Spinal cord (tissue), 10 donors: ENCODE results near the gene ZNF692. TPM values are rescaled to one million over a fixed set of nuclear protein-coding genes. Genes with fewer than 3 reads are reported as not detected.
A peak's percentile ranks its signal among the peaks of the same experiment; 100 is the strongest.

Experiments used
- DNase-seq, 6 donors: peaks; one replicate each; pipeline versions ENCODE4 v3.0.0 to v3.0.0-alpha.2; 2013 to 2015; ENCODE audit warnings: low spot score in 6 of 6, low read depth in 4 of 6
- H3K27ac ChIP-seq: one replicate; pipeline ENCODE4 v1.5.1; 2013; ENCODE audit warnings: low read depth, low read length, control low read depth
- H3K27me3 ChIP-seq: one replicate; pipeline ENCODE4 v1.6.1; 2013; ENCODE audit warnings: low read length; ENCODE audit not compliant: control insufficient read depth, insufficient read depth
- H3K36me3 ChIP-seq: one replicate; pipeline ENCODE4 v1.6.1; 2013; ENCODE audit warnings: low read length; ENCODE audit not compliant: control insufficient read depth, insufficient read depth
- H3K4me1 ChIP-seq: one replicate; pipeline ENCODE4 v1.6.1; 2013; ENCODE audit warnings: low read length; ENCODE audit not compliant: control insufficient read depth, insufficient read depth
- H3K4me3 ChIP-seq: one replicate; pipeline ENCODE4 v1.5.1; 2013; ENCODE audit warnings: low read depth, low read length, control low read depth
- H3K9me3 ChIP-seq: one replicate; pipeline ENCODE4 v1.6.1; 2013; ENCODE audit warnings: low read length; ENCODE audit not compliant: control insufficient read depth, insufficient read depth
- WGBS: methylation state at CpG from one replicate; pipeline ENCODE4 v1.1.5; 2013; ENCODE audit warnings: missing lambda C conversion rate; ENCODE audit not compliant: insufficient coverage; 5-methylcytosine and 5-hydroxymethylcytosine counted together
- polyA plus RNA-seq, 2 donors: library from polyadenylated mRNA; unstranded; fragments of 120-200 nt; gene quantifications; one replicate each; pipeline ENCODE4 v1.2.1, GENCODE V29; 2013; ENCODE audit not compliant: insufficient read length in 2 of 2
- total RNA-seq, 2 donors: library from RNA; depleted of rRNA in 1 of 2; stranded (reverse); fragments of 120-200 nt in 1 of 2; fragments of >200 nt in 1 of 2; gene quantifications; one replicate each; pipeline versions ENCODE4 v1.2.3 to v1.2.4, GENCODE V29; 2013 to 2014
- donor health status: healthy.

The ZNF692 gene
- total and polyA plus RNA-seq, 4 donors = 13.6 to 89.3 (median 51.1) TPM

DNA sequence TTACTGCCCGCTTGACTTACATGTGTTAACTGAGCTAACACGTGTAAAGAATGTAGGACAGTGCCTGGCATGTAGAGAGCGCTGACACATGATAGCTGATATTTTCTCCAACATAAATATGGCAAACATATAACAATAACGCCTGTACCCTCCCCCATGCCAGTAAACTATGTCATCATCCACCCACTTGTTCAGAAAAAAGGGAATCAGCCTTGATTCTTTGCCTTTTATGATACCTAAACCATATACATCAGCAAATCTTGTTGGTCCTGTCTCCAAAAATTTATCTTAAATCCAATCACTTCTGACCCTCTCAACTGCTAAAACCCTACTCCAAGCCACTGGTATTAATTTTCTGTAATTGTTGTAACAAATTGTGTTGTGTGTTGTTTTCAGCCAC is 1.1 kb upstream of the ZNF692 start:
- Histone ChIP-seq H3K27me3 (no peaks in the 10 kb centered on the region), H3K4me1 (peaks cover 46% of the 10 kb centered on the region), H3K36me3 (peaks cover 19% of the 10 kb centered on the region), H3K4me3 (no peak overlapping the region), H3K27ac (no peak overlapping the region), H3K9me3 (no peaks in the 10 kb centered on the region)
- no peak for DNase-seq
- WGBS = 96% methylated on average over 2 of the region's 4 CpGs

DNA sequence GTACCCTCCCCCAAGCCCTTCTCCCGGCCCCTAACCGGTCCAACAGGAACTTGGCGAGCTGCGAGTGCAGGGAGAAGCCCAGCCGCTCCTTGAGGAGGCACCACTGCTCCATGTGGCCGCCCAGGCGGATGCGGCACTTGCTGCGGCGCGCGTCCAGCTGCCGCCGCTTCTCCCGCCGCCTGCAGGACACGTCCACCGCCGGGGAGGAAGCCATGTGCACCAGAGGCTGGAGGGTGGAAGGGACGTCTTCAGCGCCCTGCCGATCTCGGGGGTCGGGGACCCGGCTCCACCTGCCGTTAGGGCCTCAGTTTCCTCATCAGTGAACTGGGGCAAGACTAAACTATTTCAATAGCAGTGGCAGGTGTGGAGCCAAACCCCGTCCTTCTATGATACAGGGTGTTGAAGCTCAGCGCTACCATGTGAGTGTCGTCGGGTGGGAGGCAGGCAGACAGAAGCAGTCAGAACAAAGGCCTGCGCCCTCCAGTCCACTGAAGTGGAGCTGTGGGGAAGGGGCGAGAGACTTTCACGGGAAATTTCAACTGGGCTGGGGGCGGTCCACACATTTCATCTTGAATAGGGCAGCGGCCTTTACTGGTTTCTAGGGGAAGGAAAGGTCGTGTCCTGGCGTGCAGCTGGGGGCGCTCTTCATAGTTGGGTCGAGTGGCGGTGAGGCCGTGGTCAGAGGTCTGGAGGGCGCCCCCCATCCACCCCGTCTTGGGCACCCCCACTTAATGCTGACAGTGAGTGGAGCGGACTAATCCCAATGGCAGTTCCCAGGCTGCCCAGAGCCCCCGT is 592 bp downstream of the ZNF692 start:
- H3K27me3 ChIP-seq = no peaks in the 10 kb centered on the region
- peak in 3 of 6 donors; percentile 22 to 73 (median 69) for DNase-seq
- no peaks in the 10 kb centered on the region for H3K9me3 ChIP-seq
- peaks cover 35% of the 10 kb centered on the region for H3K36me3 ChIP-seq
- peak overlapping the region; percentile 36 for H3K27ac ChIP-seq
- H3K4me1 ChIP-seq = peaks cover 40% of the 10 kb centered on the region
- WGBS = under 1% methylated on average over 38 of the region's 45 CpGs
- H3K4me3 ChIP-seq = peak overlapping the region; percentile 86

DNA sequence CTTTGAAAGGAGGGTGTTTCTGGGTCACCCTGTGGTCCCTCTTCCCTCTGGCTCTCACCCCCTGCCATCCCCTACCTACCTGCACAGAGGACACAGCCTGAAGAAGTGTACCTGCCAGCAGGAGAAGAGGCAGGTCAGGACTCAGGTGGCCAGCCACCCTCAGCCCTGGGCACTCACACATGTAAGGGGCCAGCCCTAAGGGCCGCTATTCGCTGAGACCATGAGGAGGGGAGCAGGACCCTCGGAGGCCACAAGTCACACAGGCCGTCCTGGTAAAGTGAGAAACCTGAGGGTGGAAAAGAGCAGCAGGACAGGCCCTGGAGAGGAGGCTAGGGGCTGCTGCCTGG is 1.2 kb downstream of the ZNF692 start:
- H3K9me3 ChIP-seq = no peaks in the 10 kb centered on the region
- peak overlapping the region; percentile 86 for H3K4me3 ChIP-seq
- no peaks in the 10 kb centered on the region for H3K27me3 ChIP-seq
- H3K36me3 ChIP-seq = peaks cover 36% of the 10 kb centered on the region
- WGBS = 9% methylated on average over 4 of the region's 4 CpGs
- peaks cover 35% of the 10 kb centered on the region for H3K4me1 ChIP-seq
- DNase-seq = no peak
- no peak overlapping the region for H3K27ac ChIP-seq

DNA sequence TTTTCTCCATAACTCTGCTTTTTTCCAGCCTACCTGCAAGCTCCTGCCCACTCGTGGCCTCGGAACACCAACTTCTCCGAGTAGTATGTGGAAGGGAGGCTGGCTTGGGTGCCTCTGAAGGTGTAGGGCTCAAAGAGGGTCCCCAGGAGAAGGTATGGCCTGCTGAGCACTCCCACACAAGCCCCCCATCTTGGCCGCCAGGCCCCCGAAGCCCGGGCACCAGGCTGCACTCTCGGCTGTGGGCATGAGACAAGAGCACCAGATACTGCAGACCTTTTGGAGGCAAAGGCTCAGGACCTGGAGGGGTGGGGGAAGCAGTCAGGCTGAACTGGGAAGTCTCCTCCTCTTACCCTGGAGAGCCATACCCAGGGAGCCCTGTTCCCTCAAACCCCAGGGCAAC is 1.7 kb downstream of the ZNF692 start:
- no peak for DNase-seq
- Histone ChIP-seq H3K36me3 (peaks cover 36% of the 10 kb centered on the region), H3K4me1 (peaks cover 32% of the 10 kb centered on the region), H3K27ac (no peak overlapping the region), H3K9me3 (no peaks in the 10 kb centered on the region), H3K4me3 (no peak overlapping the region), H3K27me3 (no peaks in the 10 kb centered on the region)
- 70% methylated on average over 3 of the region's 7 CpGs for WGBS

DNA sequence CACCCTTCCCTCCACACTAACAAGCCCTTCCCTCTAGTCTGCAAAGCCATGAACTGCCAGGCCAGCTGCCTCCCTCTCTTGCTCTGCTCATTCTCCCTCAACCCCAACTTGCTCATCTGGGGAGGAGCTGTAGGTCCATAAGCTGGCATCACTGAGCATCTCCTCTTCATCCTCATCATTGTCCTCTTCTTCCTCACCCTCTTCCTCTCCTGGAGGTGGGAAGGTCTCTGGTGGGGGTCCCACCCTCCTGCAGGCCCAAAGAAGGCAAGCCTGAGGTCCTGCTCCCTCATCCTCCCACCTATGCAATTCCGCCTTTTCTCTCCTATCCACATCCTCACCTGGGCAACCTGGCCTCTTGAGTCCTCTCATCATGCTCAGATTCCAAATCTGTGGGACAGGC is 2.7 kb downstream of the ZNF692 start:
- WGBS = 100% methylated on average over 1 of the region's 1 CpG
- no peak for DNase-seq
- no peaks in the 10 kb centered on the region for H3K9me3 ChIP-seq
- H3K27ac ChIP-seq = no peak overlapping the region
- H3K27me3 ChIP-seq = no peaks in the 10 kb centered on the region
- H3K4me3 ChIP-seq = no peak overlapping the region
- H3K4me1 ChIP-seq = peaks cover 32% of the 10 kb centered on the region
- H3K36me3 ChIP-seq = peaks cover 41% of the 10 kb centered on the region

DNA sequence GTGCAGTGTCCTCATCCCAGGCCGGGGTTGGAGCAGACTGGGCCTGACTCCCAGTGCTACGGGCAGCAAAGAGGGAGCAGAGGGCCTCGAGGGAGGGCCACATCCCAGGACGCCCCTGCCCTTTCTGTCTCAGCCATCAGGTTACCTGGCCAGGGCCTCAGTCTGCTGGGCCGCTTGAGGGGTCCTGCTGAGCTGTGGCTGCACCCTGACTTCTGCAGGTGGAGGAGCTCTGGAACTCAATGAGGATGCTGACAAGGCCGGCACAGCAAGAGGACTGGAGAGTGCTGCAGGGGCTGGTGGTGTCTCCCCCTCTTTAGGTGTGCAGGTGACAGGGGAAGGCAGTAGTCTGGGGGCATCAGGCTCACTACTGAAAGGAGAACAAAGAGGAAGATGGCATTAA is 3.3 kb downstream of the ZNF692 start:
- Histone ChIP-seq H3K27ac (no peak overlapping the region), H3K4me3 (no peak overlapping the region), H3K9me3 (no peaks in the 10 kb centered on the region), H3K36me3 (peaks cover 47% of the 10 kb centered on the region), H3K4me1 (peaks cover 32% of the 10 kb centered on the region), H3K27me3 (no peaks in the 10 kb centered on the region)
- DNase-seq = no peak
- 91% methylated on average over 6 of the region's 6 CpGs for WGBS

DNA sequence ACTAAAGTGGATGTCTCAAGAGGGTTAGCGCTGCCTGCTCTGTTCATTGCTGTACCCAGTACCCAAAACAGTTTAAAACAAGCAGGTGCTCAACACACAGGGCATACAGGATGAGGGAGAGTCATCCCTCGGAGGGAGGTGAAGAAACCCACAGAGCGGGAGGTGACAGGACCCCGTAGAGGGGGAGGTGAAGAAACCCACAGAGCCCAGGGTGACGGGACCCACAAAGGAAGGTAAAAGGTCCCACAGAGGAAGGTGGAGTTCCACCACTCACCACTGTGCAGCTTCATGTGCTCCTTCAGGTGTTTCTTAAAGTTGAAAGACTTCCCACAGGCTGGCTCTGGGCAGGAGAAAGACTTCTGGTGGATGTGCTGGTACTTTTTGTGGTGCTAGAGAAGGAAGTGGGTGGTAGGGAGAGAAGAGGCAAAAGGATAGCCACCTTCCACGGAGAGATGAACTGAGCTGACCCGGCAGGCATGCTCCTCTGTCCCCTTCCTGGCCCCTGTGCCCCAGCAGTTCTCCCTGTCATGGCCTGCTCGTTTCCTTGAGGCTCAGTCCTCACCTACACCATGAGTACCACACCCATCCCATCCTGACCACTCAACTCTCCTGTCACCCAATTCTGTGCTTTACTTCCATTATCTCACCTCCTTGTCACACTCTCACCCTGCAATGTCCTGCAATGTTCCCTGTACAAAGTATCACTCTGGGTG is 5.1 kb downstream of the ZNF692 start:
- 94% methylated on average over 6 of the region's 8 CpGs for WGBS
- no peaks in the 10 kb centered on the region for H3K9me3 ChIP-seq
- no peak overlapping the region for H3K27ac ChIP-seq
- H3K36me3 ChIP-seq = peaks cover 64% of the 10 kb centered on the region
- peaks cover 26% of the 10 kb centered on the region for H3K4me1 ChIP-seq
- DNase-seq = no peak
- no peaks in the 10 kb centered on the region for H3K27me3 ChIP-seq
- H3K4me3 ChIP-seq = no peak overlapping the region

DNA sequence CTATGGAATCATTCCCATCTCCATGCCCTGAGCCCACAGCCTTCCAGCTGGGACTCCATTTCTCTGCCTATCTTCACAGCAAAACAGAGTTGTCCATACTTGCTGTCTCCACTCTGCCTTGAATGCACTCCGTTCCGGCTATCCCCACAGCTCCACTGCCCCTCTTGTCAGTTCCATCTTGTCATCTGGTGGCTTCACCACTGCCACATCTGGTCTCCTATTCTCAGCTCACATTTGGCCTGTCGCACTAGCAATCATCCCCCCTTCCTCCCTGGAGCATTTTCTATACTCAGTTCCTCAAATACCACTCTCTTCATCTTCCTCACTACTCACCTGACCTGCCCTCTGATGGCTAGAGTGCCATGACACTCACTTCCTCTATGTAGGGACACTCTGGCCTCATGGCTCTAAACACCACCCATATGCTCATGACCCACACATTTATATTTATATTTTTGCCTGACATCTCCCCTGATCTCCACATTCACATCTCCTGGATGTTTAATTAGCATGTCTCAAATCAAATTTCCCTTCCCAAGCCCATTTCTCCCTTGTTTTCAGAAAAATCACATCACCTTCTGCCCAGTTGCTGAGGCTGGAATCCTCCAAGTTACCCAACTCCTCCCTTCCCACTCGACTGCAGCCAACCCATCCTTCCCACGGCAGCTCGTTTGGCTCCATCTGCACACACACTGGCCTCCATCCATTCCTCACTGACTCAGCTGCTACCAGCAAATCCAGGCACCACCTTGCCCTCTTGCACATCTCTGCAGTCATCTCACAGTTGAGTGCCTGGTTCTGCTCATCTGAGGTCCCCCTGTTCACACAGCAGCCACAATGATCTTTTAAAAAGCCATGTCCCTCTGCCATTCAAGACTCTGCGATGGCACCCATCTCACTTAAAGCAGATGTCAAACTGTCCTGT is 6.1 kb downstream of the ZNF692 start:
- no peaks in the 10 kb centered on the region for H3K27me3 ChIP-seq
- H3K4me1 ChIP-seq = peaks cover 17% of the 10 kb centered on the region
- H3K4me3 ChIP-seq = no peak overlapping the region
- H3K27ac ChIP-seq = no peak overlapping the region
- WGBS = 82% methylated on average over 7 of the region's 7 CpGs
- H3K36me3 ChIP-seq = peaks cover 74% of the 10 kb centered on the region
- no peaks in the 10 kb centered on the region for H3K9me3 ChIP-seq
- DNase-seq = no peak

DNA sequence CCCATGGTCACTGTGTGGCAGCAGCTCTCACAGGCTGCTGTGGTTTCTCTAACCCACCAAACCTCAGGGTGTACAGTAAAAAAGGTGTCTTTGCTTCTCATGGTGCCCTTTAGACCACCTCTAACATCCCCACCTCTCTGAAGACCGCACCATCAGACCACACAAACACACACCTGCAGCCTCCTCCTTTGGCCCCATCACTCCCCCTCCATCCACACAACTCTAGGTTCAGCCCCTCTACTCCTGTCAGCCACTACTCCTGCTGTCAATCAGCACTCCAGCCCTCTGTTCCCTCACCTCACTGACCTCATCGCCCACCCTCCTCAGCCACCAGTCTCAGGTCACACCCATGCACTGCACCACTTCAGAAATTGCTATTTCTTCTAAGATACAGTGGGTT is 7.5 kb downstream of the ZNF692 start:
- Histone ChIP-seq H3K36me3 (peaks cover 83% of the 10 kb centered on the region), H3K4me3 (no peak overlapping the region), H3K27me3 (no peaks in the 10 kb centered on the region), H3K27ac (no peak overlapping the region), H3K9me3 (no peaks in the 10 kb centered on the region), H3K4me1 (peaks cover 9% of the 10 kb centered on the region)
- DNase-seq = no peak
- WGBS = 100% methylated on average over 1 of the region's 2 CpGs
